HG02588 (cell line): Measurements from ENCODE around the gene ASCL5.

Experiments
- ATAC-seq: cut with Tn5 transposase; IDR thresholded peaks from one replicate; pipeline ENCODE4 v1.9.1; 2021; ENCODE audit warnings: mild to moderate bottlenecking, moderate library complexity; ENCODE audit not compliant: unreplicated experiment

ASCL5 gene

DNA sequence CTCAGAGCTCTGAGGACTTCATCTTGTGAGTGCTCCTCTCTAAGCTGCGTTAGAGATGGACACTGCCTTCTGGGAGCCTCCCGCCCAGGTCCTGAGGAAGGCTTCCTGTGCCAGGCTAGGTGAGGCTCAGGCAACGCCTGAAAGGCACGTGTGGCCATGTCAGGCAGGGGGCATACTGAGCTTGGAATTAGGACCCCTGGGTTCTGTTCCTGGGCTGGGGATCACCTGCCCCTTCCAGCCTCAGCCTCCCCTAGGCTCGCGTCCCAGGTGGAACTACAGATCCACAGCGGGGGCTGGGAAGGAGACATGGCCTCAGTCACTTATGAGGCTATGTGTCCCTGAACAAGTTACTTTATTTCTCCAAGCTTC is 10.0 kb upstream of the ASCL5 start:
- ATAC-seq = no peak

DNA sequence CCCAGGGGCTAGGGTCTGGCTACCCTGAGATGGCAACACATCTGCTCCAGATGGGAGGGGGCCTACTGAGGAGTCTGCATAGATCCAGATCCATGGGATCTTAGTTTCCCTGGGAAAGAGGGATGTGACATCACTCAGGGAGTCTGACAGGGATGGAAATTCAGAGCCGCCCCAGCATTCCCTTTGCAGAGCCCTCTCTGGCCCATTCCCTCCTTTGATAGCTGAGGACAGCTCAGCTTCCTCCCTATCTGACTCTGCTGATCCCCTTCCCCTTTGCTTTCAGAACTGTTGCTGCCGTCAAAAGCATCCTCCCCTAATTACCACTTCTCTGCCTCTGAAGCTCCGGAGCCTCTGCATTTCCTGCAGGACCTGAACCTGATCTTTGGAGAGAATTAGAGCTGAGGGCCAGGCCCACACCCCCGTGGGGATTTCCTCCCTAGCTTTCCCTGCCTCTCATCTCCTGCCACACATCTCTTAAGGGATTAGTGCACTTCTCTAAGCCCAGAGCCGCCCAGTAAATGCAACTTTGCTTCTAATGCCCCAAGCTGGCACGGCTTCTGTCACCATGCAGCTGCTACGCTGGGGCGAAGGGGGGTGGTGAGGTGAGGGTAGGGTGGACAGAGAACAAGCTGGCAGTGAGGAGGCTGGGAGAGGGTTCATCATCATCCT is 9.5 kb upstream of the ASCL5 start:
- ATAC-seq = no peak

DNA sequence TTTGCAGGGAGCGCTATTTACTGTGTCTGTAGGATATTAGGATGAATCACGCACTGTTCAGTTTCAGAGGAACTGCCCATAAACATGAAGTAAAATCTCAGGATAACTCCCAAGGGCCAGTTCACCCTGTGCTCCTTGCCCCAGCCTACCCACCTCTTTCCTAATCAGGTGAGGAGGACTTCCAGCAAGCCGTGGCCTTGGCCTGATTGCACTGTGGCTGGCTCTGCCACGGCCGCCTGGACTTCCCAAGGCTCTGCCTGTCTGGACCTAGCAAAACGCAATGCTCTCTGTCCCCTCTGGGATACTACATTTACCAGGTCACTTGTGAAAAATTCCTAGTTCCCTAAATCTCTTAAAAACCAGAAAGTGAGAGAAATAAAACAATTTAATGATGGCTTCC is 7.4 kb upstream of the ASCL5 start:
- no peak for ATAC-seq

DNA sequence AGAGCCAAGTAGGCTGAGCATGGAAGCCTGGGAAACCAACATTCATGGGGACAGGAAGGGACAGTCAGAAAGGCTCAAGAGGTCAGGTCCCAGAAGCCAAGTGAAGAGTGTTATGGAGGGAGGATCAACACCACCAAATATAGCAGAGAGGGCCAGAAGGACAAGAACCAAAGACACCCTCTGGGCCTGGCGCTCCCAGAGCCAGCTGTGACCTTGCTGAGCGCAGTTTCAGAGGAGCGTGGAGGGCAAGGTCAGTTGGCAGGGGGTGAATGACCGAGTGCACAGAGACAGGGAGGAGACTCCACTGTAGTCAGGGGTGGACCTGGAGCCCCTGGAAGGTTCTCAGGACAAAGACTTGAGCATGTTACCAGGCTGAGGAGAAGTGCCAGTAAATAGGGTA is 4.4 kb upstream of the ASCL5 start:
- ATAC-seq = no peak

DNA sequence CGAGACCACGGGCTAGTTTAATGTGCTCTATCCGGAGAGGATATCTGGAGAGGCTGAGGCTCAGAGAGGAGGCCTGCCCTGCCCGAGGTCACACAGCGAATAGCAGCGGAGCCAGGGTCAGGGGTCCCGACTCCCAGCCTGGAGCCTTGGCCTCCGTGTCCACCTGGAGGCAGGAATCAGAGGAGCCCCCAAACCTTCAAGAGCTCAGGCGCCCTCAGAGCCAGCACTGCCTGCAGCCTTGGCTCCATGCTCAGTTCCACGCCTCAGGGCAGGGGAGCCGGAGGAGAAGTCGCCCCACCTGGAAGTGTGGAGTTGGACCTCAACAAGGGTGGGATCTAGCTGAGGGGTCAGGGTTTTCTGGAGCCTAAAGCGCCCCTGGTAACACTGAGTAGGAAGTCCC is 2.0 kb upstream of the ASCL5 start:
- no peak for ATAC-seq

DNA sequence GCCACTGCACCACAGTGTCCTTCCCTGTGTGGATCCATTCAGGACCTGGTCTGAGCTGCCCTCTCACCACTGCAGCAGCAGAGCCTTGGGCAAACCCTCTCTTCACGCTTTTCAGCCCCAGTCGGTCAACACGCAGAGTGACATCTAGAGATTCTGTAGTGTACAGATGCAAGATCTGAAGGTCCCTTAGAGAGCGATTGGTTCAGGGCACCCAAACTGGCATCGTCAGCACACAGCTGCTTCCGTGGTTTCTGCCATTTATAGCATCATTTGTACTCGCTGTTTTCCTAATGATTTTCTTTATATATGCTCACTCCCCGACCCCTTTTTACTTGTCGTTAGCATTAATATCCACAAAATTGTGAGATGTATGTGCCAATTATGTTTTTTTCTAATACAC is 1.5 kb upstream of the ASCL5 start:
- no peak for ATAC-seq

DNA sequence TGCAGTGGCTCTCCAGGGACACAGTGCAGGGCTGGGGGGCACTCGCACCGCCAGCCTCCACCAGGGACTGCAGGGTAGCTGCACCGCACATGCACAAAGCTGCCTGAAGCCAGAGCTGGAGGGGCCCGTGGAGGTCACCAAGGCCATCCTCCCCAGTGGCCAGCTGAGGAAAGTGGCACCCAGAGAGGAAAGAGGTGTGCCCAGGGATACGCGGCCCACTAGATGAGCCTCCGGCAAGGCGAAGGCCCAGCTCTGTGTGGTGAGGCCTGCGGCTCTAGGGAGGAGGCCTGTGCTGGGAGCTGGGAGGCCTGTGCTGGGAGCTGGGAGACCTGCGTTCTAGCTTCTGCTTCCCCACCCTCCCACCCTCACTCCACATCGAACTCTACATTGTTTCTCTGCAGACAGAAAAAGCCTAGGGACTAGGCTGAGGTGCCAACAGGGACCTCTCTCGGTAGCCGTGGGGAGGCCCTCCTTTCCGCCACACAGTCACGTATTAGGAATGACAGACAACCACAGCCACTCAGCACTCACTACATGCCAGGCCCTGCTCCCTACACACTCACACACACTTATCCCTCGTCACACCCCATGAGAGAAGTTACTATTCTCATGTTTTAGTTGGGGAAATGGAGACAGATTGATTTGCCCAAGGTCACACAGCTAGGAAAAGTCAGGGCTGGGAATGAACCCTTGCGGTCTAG is 921 bp upstream of the ASCL5 start:
- no peak for ATAC-seq

DNA sequence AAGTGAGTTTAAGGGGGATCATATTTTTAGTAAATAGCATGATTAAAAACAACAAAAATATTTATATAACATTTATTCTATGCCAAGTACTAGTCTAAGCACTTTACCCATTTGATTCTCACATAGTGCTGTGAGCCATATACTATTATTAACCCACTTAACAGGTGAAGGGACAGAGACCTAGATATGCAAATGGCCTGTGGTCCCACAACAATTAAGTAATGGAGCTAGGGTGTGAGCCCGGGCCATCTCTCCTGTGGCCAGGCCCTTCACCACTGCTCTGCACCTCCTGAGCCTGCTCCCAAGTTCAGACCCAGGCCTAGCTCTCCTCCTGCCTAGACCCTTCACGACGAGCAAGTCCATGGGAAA is 537 bp downstream of the ASCL5 start:
- no peak for ATAC-seq

DNA sequence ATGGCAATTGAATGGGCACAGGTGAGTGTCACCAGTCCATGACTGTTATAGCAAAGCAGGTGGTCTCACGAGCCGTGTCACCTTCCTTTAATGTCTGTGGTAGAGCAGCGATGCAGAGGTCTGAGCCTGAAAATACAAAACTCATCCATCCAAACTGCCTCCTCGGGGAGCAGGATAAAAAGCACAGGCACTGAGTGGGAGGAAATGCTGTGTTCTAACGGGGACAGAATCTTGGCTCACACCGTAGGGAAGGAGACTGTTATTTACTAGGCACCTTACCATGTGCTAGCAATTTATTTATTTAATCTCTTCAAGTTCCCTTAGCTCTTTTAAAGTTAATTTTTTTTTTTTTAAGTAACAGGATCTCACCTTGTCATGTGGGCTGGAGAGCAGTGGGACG is 1.2 kb downstream of the ASCL5 start:
- ATAC-seq = no peak

DNA sequence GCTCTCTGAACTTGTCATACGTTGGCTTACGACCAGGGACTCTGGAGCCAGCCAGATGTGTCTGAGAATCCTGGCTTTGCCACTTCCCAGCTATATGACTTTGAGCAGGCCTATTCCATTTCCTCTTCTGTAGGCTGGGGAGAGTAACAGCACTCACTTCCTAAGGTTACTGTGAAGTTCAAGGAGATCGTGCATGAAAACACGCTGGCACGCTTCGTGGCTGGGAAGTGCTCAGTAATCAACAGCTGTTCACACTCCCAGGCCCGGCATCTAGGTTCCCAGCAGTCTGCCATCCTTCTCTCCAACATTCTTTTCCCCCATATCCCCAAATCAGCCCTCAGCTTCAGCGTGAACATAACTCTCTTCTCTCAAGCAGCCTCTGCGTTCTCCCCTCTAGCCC is 2.0 kb downstream of the ASCL5 start:
- no peak for ATAC-seq

DNA sequence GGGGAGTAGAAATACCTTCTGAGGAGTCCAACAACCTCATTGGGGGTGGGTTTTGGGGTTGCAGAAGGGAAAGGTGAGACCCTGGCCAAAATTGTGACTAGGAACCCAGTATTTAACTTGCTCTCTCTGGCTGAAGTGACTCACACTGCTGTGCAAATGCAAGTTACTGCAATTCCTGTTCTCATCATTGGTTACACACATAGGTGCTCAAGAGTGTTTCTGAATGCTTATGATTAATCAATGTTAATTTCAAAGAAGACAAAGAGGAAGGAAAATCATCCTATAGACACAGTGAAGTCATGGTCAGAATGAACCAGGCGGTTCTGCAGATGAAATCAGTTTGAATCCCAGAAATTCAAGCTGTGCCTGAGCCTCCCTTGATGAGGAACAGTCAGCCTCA is 3.1 kb downstream of the ASCL5 start:
- ATAC-seq = no peak

DNA sequence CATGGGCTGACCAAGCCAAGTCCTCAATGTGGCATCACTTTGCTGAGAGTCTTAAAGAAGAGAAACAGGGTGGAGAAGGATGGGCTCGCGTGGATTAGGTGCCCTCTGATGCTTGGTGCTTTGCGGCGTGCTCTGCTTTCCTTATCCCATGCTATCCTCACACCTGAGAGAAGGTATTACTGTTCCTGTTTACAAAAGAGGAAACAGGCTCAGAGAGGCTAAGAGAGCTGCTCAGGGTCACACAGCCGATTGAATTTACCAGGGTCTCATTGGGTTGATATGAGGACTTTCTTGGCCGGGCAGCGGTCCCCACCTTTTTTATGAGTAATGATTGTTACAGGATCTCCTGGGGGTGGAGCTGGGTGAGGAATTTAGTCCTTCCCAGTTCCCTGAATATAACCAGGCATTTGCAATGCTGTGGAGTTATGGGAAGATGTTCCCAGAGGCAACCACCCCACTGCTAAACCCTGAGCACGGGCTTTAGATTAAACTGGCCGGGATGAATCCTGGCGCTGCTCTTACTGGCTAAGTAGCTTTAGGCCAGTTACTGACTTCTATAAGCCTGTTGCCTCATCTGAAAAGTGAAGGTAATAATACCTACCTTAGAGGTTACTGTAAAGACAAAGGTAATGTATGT is 4.5 kb downstream of the ASCL5 start:
- ATAC-seq = no peak

DNA sequence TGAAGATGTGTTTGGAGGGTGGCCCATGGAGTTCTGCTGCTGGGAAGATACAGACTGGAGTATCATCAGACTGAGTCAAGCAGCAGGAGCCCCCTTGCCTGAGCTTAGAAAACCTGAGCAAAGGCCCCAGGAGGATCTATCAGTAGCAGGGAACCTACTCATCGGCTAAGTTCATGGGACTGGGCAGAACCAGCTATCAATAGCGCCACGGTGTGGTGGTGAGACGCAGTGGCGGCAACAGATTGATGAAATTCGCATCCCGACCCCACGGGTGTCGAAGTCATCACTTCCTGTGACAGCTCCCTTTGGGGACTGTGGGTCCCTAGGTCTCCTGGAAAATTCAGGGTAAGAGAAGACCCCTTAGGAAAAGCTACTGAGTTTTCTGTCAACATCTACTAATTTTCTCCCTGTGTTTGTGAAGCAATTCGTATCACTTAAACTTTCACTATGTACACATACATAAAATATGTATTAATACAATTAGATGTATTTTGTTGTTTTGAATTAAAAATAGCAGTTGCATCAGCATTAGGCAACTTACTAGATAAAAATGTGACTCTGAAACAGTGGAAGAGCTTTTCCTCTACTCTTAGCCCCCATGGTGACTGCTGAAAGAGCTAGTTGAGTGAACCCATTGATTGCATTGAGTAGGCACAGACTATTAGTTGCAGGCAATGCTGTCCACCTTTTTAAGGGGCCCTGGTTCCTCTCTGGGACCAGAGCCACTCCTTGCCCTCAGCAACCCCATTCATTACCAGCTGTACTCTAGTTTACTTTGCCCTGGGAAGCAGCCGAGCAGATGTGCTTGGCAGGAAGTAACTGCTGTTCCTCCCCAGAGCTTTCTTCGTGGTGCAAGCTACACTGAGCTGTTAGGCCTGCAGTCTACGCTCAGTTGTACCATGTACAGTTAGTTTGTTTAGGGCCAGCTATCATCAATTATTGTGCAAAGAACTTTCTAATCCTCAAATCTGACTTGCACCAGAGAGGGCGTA is 7.5 kb downstream of the ASCL5 start:
- no peak for ATAC-seq

DNA sequence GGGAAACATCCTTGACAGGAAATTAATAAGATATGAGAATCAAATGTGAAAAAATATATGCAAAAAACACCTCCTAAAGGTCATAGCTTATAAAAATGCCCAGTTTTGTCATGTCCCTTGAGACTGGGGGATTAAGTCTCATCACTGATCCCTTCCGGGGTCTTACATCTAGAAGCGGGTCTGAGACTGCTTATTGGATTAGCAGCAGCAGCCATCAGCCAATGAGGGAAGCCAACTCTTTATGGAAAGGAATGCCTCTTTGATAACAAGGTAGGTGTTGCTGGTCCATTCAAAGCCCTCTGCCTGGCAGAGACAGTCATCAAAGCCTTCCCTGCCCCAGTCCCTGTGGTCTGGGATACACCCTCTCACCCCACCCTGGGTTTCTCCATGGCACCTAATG is 10.9 kb downstream of the ASCL5 start:
- ATAC-seq = no peak

DNA sequence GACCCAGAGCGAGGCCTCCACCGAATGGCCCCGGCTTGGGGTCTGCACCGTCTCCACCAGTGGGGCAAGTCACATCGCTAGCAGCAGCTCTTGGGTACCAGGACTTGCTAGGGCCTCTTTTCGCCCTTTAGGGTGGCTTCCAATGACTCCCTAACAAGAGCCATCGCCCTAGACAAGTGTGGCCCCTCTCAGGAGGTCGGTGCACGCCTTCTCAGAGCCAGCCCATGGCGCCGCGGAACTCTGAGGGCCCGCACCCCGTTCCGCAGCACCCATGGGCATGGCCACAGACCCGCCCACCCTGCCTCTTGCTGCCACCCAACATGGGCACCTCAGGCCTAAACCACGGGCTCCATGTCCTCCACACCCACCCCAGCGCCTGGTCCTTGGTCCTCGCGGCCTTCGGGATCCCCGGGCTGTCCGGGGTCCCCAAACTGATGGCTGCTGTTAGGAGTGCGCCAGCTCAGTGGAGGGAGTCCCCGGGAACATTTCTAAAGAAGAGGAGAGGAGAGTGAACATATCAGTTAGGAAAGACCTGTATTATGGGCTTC is 11.5 kb downstream of the ASCL5 start:
- ATAC-seq = no peak

DNA sequence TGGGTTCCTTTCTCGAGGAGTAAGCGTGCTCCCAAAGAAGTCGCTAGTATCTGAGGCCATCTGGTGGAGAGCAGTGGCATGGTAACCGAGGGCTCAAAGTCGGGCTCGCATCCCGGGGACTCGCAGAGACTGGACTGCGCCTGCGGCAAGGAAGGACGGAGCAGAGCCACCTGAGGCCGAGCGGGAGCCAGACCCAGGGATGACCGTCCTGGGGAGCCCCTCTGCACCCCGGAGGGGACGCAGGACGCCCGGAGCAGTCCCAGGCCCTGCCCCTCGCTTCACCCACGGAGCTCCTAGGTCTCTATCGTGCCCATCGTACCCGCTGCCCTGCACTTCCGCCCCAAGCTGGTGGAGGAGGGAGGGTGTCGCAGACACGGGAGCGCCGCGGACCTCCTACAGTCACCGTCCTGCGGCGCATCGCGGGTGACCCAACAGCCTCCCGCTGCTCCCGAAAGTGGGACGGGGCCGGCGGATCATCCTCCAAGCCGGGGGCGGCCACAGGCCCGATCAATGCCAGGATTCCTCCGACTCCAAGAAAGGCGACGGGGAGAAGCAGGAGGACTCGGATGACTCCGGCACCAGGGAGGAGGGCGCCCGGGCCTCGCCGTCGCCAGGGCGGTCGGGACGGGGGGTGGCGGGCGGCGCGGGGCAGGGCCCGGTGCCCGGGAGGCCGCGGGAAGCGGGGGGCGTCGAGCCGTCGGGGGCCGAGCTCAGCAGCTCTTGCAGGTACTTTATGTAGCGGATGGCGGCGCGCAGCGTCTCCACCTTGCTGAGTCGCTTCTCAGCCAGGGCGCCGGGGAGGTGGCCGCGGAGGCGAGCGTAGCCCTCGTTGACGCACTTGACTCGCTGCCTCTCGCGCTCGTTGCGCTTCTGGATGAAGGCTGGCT is 12.5 kb downstream of the ASCL5 start:
- peak; percentile 84 for ATAC-seq

DNA sequence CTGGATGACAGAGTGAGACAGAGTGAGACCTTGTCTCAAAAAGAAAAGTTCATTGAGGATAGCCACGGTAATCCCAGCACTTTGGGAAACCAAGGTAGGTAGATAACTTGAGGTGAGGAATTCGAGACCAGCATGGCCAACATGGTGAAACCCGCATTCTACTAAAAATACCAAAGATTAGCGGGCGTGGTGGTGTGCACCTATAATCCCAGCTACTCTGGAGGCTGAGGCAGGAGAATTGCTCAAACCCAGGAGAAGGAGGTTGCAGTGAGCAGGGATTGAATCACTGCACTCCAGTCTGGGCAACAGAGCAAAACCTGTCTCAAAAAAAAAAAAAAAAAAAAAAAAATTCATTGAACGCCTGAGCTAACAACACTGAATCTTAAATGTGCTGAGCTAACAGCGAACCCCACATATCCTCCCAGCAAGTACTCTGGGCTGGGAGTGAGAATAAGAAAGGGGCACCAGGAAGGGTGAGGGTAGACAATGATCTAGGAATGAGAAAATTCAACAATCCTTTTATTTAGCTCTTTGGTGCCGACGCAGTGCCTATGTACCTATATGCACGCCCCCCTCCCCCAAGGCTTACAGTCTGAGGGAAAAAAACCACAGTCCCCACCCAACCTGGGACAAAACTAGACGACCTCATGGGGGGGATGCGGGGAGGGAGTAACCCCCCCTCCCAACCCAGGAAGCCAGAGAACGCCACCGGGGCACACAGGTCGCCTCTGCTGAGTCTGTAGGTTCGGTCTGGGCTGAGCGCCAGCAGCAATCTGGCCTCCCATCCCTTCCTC is 13.3 kb downstream of the ASCL5 start:
- ATAC-seq = no peak

DNA sequence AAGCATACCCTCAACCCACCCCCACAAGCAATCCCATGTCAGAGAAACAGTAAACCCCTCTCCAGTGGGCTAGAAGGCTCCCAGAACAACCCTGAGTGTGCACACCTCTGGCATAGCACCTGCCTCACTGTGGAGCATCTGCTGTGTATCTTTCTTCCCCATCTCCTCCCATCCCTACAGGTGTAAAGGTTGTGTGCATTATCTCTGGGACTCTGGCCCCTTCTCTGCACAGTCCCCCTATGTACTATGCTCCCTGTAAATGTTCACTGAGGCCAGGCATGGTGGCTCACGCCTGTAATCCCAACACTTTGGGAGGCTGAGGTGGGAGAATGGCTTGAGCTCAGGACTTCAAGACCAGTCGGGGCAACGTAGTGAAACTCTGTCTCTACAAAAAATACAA is 14.1 kb downstream of the ASCL5 start:
- no peak for ATAC-seq

DNA sequence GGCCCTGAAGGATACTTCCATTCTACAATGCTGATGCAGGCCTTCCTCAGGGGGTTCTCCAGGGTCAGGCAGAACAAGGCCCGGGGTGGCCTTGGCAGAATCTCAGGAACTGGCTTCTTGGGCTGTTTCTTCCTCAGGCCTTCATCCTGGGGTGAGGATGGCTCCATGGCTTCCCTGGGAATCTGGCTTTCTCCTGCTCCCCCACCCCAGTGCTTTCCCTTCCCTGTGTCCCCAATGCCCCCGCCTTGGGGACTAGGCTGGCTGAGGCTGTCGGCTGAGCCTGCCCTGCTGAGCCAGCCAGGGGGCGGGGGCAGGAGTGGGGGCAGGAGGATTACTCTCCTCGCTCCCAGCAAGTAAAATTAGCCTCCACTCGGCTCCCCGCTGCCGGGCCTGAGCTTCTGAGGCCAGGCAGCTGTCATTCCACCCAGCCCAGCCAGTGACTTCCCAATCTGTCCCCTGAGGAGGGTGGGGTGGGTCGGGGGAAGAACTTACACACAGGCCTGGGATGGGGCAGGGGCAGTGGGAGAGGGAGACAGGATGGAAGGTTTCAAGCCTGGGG is 14.7 kb downstream of the ASCL5 start, which contains the start of gene CACNA1S:
Gene CACNA1S (minus strand): TSS at position 254 of the 559 bp plus-strand sequence. CDS start 87 bp downstream, at position 167.
- ATAC-seq = no peak
